GM06990 (cell line): ENCODE measurements around the gene ALPI.

Source experiments
- DNase-seq: peaks from one replicate; pipeline ENCODE4 v3.0.0-alpha.2; 2011; ENCODE audit not compliant: insufficient read length; ENCODE audit errors: extremely low read depth
- H3K27me3 ChIP-seq: replicated peaks from 2 replicates; pipeline ENCODE4 v1.6.0; 2011; ENCODE audit warnings: low read length; ENCODE audit not compliant: control insufficient read depth, insufficient read depth
- H3K36me3 ChIP-seq: 2 replicates; pipeline ENCODE4 v1.5.1; 2011; ENCODE audit warnings: low read length; ENCODE audit not compliant: control insufficient read depth, insufficient read depth
- H3K4me3 ChIP-seq: replicated peaks from 2 replicates; pipeline ENCODE4 v1.5.1; 2011; ENCODE audit warnings: low read depth, mild to moderate bottlenecking, control low read depth, low read length
- TF ChIP-seq, protein P1 (sequence below): IDR thresholded peaks from 2 replicates; pipeline ENCODE4 v1.5.1; 2011; ENCODE audit warnings: low read length, control low read depth, mild to moderate bottlenecking, inconsistent platforms; ENCODE audit not compliant: insufficient read depth, poor library complexity, severe bottlenecking

Gene ALPI

DNA sequence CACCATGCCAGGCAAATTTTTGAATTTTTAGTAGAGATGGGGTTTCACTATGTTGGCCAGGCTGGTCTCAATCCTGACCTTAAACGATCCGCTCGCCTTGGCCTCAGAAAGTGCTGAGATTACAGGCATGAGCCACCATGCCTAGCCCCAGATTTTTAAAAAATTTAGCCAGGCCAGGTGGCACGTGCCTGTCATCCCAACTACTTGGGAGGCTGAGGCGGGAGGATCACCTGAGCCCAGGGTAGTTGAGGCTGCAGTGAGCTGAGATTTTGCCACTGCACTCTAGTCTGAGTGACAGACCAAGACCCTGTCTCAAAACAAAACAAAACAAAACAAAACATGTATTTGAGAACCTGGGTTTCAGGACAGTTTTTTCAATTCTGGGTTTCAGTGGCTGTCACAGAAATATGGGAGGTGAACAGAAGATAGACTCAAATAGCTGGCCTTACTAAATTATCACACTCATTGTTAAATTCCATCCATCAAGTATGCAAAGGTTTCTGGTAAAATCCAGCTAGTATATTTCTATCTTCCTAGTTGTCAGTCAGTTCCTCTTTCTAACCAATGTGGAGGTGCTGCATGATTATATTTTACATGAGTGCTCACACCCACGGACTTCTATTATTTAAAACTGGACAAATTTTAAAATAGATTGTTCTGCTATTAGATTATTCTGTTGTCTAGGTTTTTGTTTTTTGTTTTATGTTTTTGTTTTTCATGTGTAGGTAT lies 43.9 kb upstream of the ALPI start:
- TF ChIP-seq, protein P1, sequence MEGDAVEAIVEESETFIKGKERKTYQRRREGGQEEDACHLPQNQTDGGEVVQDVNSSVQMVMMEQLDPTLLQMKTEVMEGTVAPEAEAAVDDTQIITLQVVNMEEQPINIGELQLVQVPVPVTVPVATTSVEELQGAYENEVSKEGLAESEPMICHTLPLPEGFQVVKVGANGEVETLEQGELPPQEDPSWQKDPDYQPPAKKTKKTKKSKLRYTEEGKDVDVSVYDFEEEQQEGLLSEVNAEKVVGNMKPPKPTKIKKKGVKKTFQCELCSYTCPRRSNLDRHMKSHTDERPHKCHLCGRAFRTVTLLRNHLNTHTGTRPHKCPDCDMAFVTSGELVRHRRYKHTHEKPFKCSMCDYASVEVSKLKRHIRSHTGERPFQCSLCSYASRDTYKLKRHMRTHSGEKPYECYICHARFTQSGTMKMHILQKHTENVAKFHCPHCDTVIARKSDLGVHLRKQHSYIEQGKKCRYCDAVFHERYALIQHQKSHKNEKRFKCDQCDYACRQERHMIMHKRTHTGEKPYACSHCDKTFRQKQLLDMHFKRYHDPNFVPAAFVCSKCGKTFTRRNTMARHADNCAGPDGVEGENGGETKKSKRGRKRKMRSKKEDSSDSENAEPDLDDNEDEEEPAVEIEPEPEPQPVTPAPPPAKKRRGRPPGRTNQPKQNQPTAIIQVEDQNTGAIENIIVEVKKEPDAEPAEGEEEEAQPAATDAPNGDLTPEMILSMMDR, result no peak
- H3K27me3 ChIP-seq, result no peaks in the 10 kb centered on the region

DNA sequence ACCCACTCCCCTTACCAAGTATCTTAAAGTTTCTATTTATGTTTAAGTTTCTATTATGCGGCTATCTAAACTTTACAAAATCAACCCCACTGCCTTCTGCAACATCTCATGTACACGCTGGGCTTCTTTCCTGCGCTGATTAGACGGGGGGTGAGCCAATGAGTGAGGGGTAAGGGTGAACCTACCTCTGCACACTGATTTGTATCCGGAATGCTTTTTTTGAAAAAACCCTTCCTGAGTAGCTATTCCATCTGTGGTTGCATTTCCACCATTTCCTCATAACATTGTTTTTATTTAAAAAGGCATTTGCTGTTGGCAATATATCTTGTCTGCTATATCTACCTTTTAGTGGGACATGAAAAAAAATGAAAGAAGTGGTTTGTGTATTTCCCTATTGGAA lies 43.0 kb upstream of the ALPI start:
- TF ChIP-seq, protein P1, result no peak
- H3K27me3 ChIP-seq, result no peaks in the 10 kb centered on the region; the same call in 1 of the 2 replicates
- H3K36me3 ChIP-seq, result no peaks in the 10 kb centered on the region
- no peak for DNase-seq
- H3K4me3 ChIP-seq, result no peak overlapping the region

More for the DNA sequence above, 43.9 kb upstream of the ALPI start:
- no peaks in the 10 kb centered on the region for H3K36me3 ChIP-seq
- H3K4me3 ChIP-seq, result no peak overlapping the region
- DNase-seq, result no peak

DNA sequence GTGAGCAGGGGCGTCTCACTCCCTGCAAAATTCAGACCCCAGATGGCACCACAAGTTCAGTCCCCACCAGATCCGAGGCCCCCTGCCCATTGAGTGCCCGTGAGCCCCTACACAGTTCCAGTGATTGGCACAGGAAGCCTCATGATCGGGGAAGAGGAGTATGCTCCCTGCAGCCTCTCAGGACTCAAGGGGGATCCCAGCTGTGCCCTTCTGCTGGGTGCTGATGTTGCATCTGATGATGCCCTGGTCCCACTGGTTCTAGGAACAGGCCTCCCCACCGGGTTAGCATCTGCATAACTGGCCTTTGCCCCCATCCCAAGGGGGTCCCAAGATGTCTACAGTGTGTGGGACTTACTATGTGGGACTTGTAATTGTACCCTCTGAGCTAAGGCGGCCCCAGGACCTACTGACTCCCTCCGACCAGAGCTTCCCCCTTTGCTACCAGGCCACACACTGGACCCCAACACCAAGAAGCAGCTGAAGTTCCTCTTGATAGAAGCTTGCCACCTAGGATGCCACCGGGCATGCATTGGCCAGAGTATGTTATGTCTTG lies 40.7 kb upstream of the ALPI start:
- no peak for DNase-seq
- H3K4me3 ChIP-seq, result no peak overlapping the region
- no peaks in the 10 kb centered on the region for H3K36me3 ChIP-seq
- H3K27me3 ChIP-seq, result no peaks in the 10 kb centered on the region; the same call in 1 of the 2 replicates
- TF ChIP-seq, protein P1, result no peak

DNA sequence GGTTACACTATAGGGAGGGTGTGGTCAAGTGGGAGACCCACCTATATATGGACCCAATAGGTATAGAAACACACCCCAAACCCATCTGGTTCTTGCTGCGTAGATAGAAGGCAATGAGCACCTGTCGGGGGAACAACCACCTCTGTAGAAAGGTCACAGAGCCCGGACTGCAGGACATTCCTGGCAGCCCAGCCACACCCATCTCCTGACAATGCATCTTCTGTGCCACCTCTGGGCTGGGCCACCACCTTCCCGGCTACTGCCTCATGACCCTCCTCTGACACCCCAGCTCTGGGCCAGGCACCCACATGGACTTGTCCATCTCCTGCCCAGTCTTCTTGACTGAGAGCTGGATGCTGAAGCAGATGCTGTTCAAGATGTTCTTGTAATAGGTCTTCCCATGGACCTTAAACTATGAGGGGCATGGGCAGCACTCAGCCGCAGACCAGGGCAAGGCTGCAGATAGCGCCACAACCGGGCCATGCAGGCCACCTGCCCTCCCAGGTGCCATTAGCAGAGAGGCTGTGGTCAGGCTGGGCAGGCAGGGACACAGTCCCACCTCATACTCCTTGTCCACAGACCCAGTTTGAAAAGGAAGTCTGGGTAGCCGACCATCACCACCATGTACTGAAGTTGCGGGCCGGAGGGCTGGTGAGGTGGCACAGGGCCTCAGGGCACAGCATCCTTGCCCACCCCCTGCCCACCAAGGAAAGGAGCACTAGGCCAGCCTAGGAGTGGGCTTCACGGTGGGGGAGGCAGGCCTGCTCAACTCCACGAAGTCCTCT lies 40.0 kb upstream of the ALPI start:
- Histone ChIP-seq H3K36me3 (no peaks in the 10 kb centered on the region), H3K4me3 (no peak overlapping the region), H3K27me3 (no peaks in the 10 kb centered on the region; the same call in 1 of the 2 replicates)
- TF ChIP-seq, protein P1, result no peak
- no peak for DNase-seq

DNA sequence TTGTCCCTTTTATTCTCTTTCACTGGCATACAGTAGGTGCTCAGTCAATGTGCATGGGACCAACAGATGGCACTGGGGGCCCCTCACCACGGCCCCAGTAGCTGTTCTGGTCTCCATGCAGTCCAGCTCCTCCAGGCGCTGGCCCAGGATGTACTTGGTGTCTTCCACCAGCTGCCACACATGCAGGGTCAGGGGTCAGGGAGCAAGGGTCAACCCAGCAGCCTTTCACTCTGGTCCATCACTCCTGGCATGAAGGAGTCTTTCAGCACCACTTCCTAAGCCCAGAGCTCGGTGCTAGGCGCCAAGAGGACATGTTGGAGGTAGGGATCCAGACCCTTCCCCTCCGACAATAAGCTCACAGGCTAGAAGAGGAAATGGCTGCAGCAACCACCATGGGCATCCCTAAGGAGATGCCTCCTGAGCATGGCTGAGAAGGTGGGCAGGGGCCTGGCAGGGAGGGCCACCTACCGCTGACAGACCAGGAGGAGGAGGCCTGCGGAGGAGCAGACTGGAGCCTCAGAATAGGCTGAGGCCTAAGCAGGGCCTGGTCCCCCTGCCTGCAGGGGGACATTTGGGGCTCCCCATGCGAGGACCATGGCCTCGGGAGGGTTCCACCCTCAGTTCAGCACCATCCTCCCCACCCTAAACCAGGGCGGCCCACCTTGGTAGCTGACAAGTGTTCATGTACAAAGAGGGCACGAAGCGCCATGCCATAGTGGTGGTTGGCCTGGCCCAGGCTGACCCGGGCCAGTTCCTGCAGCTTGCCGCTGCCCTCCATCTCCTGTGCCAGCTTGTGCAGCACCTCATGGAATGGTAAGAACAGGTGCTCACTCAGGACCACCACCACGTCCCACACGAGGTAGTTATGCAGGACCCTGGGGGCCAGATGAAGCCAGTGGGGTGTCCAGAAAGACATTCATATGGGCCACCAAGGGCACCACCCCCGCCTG lies 39.2 kb upstream of the ALPI start:
- H3K27me3 ChIP-seq, result no peaks in the 10 kb centered on the region; the same call in 1 of the 2 replicates
- no peaks in the 10 kb centered on the region for H3K36me3 ChIP-seq
- TF ChIP-seq, protein P1, result no peak
- H3K4me3 ChIP-seq, result no peak overlapping the region
- DNase-seq, result no peak
